Mucosa of rectum (tissue), 2 donors: ENCODE data around the gene OR7A10.

Experiments
- H3K27ac ChIP-seq, 2 donors: one replicate each; pipeline ENCODE4 v1.7.0; 2013; ENCODE audit warnings: inconsistent platforms in 2 of 2, low read depth in 2 of 2, low read length in 2 of 2
- H3K27me3 ChIP-seq, 2 donors: one replicate each; pipeline ENCODE4 v1.7.0; 2013; ENCODE audit warnings: low read length in 2 of 2; ENCODE audit not compliant: control insufficient read depth in 2 of 2, insufficient read depth in 2 of 2
- H3K36me3 ChIP-seq, 2 donors: one replicate each; pipeline ENCODE4 v1.7.0; 2013; ENCODE audit warnings: low read length in 2 of 2; ENCODE audit not compliant: control insufficient read depth in 2 of 2, insufficient read depth in 2 of 2
- H3K4me1 ChIP-seq, 2 donors: one replicate each; pipeline ENCODE4 v1.7.0; 2013; ENCODE audit warnings: low read length in 2 of 2, mild to moderate bottlenecking in 1 of 2; ENCODE audit not compliant: control insufficient read depth in 2 of 2, insufficient read depth in 2 of 2
- H3K4me3 ChIP-seq, 2 donors: one replicate each; pipeline ENCODE4 v1.7.0; 2013; ENCODE audit warnings: low read length in 2 of 2
- H3K9ac ChIP-seq, 2 donors: one replicate each; pipeline ENCODE4 v1.7.0; 2013; ENCODE audit warnings: low read length in 2 of 2, low read depth in 1 of 2, mild to moderate bottlenecking in 1 of 2
- H3K9me3 ChIP-seq, 2 donors: one replicate each; pipeline ENCODE4 v1.7.0; 2013; ENCODE audit warnings: low read length in 2 of 2; ENCODE audit not compliant: control insufficient read depth in 2 of 2
- donor health status: healthy.
- donor health status: Normal muscosa, but diverticular disease.

OR7A10 gene

GRCh38 chr19:14835011-14835410, 13.7 kb downstream of the OR7A10 start, which contains the start of the genes OR7A5 and OR7C1:
TSS of gene OR7A5 (minus strand) at chr19:14835185. CDS start at chr19:14828241, 6,944 bp downstream.
TSS of gene OR7C1 (minus strand) at chr19:14835185. CDS start at chr19:14800136, 35,049 bp downstream.
- Histone ChIP-seq H3K36me3 (no peaks in the 10 kb centered on the region), H3K4me3 (no peak within 1 kb of the TSS), H3K9ac (no peak within 1 kb of the TSS)

GRCh38 chr19:14830702-14831101, 18.0 kb downstream of the OR7A10 start:
- Histone ChIP-seq H3K9me3 (no peaks in the 10 kb centered on the region), H3K4me3 (no peak overlapping the region), H3K9ac (no peak overlapping the region), H3K27me3 (no peaks in the 10 kb centered on the region), H3K4me1 (no peaks in the 10 kb centered on the region), H3K36me3 (no peaks in the 10 kb centered on the region), H3K27ac (no peak overlapping the region)

More at GRCh38 chr19:14835011-14835410, 13.7 kb downstream of the OR7A10 start, which contains the start of the genes OR7A5 and OR7C1:
- no peaks in the 10 kb centered on the region for H3K9me3 ChIP-seq
- no peaks in the 10 kb centered on the region for H3K4me1 ChIP-seq
- no peak within 1 kb of the TSS for H3K27ac ChIP-seq
- H3K27me3 ChIP-seq, result no peaks in the 10 kb centered on the region

GRCh38 chr19:14826006-14826405, 22.7 kb downstream of the OR7A10 start:
- Histone ChIP-seq H3K9me3 (no peaks in the 10 kb centered on the region), H3K27ac (no peak overlapping the region), H3K36me3 (no peaks in the 10 kb centered on the region), H3K27me3 (peaks cover 0 to 2% of the 10 kb centered on the region in 2 donors), H3K4me3 (no peak overlapping the region), H3K4me1 (no peaks in the 10 kb centered on the region), H3K9ac (no peak overlapping the region)

- no peaks in the 10 kb centered on the region for H3K4me1 ChIP-seq
- H3K36me3 ChIP-seq, result no peaks in the 10 kb centered on the region
- no peak overlapping the region for H3K9ac ChIP-seq
- H3K4me3 ChIP-seq, result no peak overlapping the region
- H3K27ac ChIP-seq, result no peak overlapping the region
- peaks cover 0 to 2% of the 10 kb centered on the region in 2 donors for H3K27me3 ChIP-seq
- H3K9me3 ChIP-seq, result no peaks in the 10 kb centered on the region
Observed at GRCh38 chr19:14821937-14822336, 26.8 kb downstream of the OR7A10 start.

GRCh38 chr19:14818588-14818987, 30.1 kb downstream of the OR7A10 start:
- Histone ChIP-seq H3K9me3 (no peaks in the 10 kb centered on the region), H3K27ac (no peak overlapping the region), H3K4me3 (no peak overlapping the region), H3K27me3 (peaks cover 0 to 2% of the 10 kb centered on the region in 2 donors), H3K4me1 (no peaks in the 10 kb centered on the region), H3K9ac (no peak overlapping the region), H3K36me3 (no peaks in the 10 kb centered on the region)

GRCh38 chr19:14817052-14817451, 31.7 kb downstream of the OR7A10 start:
- Histone ChIP-seq H3K27me3 (no peaks in the 10 kb centered on the region), H3K27ac (no peak overlapping the region), H3K36me3 (no peaks in the 10 kb centered on the region), H3K4me3 (no peak overlapping the region), H3K9ac (no peak overlapping the region), H3K9me3 (no peaks in the 10 kb centered on the region), H3K4me1 (no peaks in the 10 kb centered on the region)

GRCh38 chr19:14814982-14815652, 33.6 kb downstream of the OR7A10 start:
- Histone ChIP-seq H3K36me3 (no peaks in the 10 kb centered on the region), H3K4me1 (no peaks in the 10 kb centered on the region), H3K9me3 (no peaks in the 10 kb centered on the region)

GRCh38 chr19:14809272-14810057, 39.3 kb downstream of the OR7A10 start:
- Histone ChIP-seq H3K4me1 (no peaks in the 10 kb centered on the region), H3K27me3 (peaks cover 0 to 2% of the 10 kb centered on the region in 2 donors), H3K36me3 (no peaks in the 10 kb centered on the region), H3K27ac (no peak overlapping the region), H3K9ac (no peak overlapping the region), H3K9me3 (no peaks in the 10 kb centered on the region), H3K4me3 (no peak overlapping the region)

More at GRCh38 chr19:14814982-14815652, 33.6 kb downstream of the OR7A10 start:
- no peak overlapping the region for H3K9ac ChIP-seq
- H3K4me3 ChIP-seq, result no peak overlapping the region
- H3K27ac ChIP-seq, result no peak overlapping the region
- H3K27me3 ChIP-seq, result peaks cover 0 to 2% of the 10 kb centered on the region in 2 donors

GRCh38 chr19:14804765-14805164, 44.0 kb downstream of the OR7A10 start:
- H3K9ac ChIP-seq, result no peak overlapping the region
- no peak overlapping the region for H3K27ac ChIP-seq
- no peaks in the 10 kb centered on the region for H3K4me1 ChIP-seq
- no peaks in the 10 kb centered on the region for H3K27me3 ChIP-seq
- H3K9me3 ChIP-seq, result no peaks in the 10 kb centered on the region
- no peaks in the 10 kb centered on the region for H3K36me3 ChIP-seq
- H3K4me3 ChIP-seq, result no peak overlapping the region

- H3K27ac ChIP-seq, result no peak overlapping the region
- no peaks in the 10 kb centered on the region for H3K9me3 ChIP-seq
- H3K36me3 ChIP-seq, result no peaks in the 10 kb centered on the region
- no peaks in the 10 kb centered on the region for H3K4me1 ChIP-seq
- peaks cover 0 to 2% of the 10 kb centered on the region in 2 donors for H3K27me3 ChIP-seq
- no peak overlapping the region for H3K9ac ChIP-seq
- no peak overlapping the region for H3K4me3 ChIP-seq
Observed at GRCh38 chr19:14798760-14799159, 50.0 kb downstream of the OR7A10 start.
